DOHH2 (cell line): ENCODE results near the gene HDAC6.

ENCODE experiments used
- CTCF ChIP-seq: fragments of 200-600 bp; sonication (generic); IDR thresholded peaks from one replicate; pipeline ENCODE4 v1.5.1; 2014; ENCODE audit warnings: antibody characterized with exemption, mild to moderate bottlenecking, low read depth, low read length; ENCODE audit not compliant: poor library complexity, severe bottlenecking
- EZH2phosphoT487 ChIP-seq: fragments of 200-600 bp; sonication (generic); IDR thresholded peaks from 2 replicates; pipeline ENCODE4 v1.6.1; 2017; ENCODE audit warnings: borderline replicate concordance, mild to moderate bottlenecking, antibody characterized with exemption, low read length, moderate library complexity, mixed read lengths

GRCh38 chrX:48848847-48849246, 47.0 kb downstream of the HDAC6 start:
- TF ChIP-seq CTCF (no peak), EZH2phosphoT487 (no peak)
